Dedifferentiated amniotic fluid mesenchymal stem cell (primary cell): Measurements from ENCODE around the gene GJD3.
"Not testable (repeated sequence)": the region's sequence is repeated elsewhere in the genome, so short reads cannot be mapped to it uniquely, and the experiment has no call there.

Experiments
- DNase-seq: peaks from one replicate; pipeline ENCODE4 v3.0.0-alpha.2; 2016; ENCODE audit errors: extremely low spot score

Gene GJD3

DNA sequence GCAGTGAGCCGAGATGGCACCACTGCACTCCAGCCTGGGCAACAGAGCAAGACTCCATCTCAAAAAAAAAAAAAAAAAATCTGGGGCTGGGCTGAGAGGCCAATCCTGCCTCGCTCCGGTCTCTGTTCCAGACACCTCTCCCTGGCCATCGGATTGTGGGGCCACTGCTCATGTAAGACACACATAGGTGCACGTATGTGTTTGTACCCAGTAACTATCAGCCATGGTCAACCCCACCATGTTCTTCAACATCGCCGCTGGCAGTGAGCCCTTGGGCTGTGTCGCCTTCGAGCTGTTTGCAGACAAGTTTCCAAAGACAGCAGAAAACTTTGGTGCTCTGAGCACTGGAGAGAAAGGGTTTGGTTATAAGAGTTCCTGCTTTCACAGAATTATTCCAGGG is 3.2 kb upstream of the GJD3 start:
- not testable (repeated sequence) for DNase-seq

DNA sequence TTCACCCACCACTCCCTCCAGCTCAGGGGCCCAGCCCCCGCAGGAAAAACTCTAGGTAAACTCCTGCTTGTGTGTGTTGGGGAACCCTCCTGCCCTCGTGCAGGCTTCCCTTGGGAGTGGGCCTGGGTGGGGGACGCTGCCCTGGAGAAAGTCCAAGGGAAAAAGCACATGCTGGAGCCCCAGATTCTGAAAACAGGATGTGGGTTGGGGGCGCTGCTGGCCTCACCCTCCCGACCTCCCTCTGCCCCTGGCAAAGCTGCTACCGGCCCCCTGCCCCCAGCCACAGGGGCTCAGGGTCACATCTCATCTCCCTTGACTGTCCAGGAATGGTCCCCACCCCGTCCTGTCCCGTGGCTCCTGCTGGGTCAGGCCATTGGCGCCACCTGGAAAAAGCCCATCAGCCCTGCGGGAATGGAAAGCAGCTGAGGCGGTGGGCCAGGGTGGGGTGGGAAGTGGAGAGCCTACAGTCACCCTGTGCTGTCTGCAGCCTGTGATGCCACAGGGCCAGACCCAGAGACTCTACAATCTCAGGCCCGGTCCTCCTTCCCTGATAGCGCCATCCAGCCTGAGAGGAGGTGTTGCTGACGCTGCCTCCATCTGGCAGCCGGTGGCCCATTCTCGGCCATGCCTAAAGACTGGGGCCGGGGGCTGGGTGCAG is 2.5 kb upstream of the GJD3 start:
- DNase-seq = no peak

DNA sequence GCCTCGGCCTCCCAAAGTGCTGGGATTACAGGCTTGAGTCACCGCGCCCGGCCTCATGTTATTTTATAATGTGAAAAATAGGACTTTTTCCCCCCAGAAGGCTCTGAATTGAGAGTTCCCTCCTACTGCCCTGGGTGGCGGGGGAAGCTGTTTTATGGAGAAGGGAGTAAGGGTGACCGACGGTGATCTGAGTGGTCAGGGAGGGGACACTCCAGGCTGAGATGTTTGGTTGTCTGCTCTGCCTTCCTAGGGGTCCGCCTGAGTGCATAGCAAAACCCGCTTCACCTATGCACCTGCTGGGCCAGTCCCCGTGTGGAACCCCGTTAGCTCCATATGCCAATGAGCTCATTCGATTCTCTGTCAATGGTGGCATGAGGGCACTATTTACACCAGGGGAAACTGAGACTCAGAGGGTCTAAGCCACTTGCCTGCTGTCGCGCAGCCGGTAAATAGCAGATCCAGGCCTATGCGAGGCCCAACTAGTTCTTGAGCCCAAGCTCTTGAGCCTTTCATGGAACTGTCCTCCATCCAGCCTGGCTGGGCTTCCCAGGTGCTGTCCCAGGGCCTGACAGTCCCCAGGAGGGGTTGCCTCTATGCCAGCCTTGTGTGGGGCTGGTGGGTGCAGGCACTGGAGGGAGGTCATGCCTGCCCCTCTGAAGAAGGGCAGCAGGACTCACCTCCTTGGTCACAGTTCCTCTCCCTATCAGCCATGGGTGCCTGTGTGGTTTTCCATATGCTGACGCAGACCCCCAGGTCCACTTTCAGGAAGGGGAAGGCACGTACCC is 1.7 kb upstream of the GJD3 start:
- no peak for DNase-seq

DNA sequence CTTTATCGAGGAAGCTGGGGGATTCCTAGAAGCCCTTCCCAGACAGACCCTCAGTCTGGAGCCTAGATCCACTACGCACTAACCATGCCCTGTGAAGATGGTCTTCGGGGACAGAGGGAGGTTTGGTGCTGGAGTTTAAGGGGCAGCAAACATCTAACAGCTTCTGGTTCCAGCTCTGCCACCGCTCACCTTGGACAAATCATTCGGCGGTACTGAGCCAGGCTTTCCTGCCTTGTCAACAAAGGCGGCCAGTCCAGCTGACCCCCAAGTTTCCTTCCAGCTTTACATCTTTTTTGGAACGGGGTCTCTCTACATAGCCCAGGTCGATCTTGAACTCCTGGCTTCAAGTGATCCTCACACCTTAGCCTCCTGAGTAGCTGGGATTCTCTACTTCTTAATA is 369 bp upstream of the GJD3 start:
- no peak for DNase-seq

DNA sequence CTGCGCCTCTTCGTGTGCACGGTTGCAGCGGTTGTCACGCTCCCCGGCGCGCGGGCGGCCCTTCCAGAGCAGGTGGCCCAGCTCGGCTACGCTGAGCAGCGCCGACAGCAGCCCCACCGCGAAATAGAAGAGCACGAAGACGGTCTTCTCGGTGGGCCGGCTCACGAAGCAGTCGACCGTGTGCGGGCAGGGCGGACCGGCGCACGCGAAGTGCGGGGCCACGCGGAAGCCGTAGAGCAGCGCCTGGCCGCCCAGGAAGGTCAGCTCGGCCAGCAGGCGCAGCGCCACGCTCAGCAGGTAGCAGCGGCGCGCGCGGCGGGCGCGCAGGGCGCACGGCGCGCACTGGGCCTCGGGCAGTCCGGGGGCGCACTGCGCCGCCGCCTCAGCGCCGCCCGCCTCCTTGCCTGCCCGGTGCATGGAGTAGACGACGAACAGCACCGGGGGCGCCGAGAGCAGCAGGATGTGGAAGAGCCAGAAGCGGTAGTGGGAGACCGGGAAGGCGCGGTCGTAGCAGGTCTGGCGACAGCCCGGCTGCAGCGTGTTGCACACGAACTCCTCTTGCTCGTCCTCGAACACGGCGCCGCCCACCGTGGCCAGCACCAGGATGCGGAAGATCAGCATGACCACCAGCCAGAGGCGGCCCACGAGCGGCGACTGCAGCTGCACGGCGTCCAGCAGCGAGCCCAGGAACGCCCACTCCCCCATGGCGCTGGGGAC is 1.3 kb downstream of the GJD3 start:
- DNase-seq = no peak

DNA sequence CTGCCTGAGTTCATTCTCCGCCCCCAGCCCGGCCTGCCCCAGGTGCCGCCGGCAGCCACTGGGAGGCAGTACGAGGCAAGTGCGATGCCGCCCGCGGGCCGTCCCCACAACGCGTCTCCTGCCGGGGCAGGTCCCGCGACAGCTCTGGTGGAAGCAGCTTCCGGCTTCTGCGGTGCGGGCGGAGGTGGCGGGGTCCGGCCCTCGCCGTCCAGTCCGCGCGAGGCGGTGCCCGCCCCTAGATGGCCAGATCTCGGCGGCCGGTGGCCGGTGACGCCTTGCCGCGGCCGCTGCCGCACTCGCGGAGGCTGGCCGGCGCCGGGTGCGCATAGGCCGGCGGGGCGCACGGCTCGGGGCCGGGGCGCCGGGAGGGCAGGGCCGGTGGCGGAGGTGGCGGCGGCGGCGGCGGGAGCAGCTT is 1.8 kb downstream of the GJD3 start:
- DNase-seq = peak; percentile 64

DNA sequence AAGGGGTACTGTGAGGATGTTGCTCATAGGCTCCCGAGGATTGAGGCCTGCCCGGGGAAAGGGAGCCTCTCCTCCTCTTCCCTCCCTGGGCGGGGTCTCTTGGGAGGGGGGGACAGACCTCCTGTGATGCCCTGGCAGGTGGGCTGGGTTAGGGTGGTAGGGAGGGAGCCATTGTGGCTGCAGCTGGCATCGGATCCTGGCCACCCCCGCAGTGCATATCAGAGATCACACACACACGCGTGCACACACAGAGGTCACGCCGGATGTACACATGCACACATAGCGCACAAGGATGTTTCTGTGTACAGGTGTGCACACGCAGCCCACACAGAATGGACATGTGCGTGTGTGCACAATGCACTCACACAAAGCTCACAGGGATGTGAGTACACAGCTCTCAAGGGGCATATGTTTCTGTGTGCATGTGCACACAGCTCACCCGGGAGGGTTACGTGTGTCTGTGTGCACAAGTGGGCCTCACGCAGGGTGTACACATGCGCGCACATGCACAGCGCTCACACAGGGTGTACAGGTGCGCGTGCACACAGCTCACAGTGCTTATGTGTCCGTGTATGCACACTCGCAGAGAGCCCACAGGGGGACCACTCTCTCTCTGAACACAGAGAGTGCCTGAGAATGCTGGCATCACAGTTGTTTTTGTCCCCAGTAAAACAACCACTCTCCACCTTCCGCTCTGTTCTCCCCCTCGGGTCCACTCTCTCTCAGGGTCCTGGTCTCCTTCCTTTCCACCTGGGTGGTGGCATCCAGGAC is 2.4 kb downstream of the GJD3 start:
- DNase-seq = no peak

DNA sequence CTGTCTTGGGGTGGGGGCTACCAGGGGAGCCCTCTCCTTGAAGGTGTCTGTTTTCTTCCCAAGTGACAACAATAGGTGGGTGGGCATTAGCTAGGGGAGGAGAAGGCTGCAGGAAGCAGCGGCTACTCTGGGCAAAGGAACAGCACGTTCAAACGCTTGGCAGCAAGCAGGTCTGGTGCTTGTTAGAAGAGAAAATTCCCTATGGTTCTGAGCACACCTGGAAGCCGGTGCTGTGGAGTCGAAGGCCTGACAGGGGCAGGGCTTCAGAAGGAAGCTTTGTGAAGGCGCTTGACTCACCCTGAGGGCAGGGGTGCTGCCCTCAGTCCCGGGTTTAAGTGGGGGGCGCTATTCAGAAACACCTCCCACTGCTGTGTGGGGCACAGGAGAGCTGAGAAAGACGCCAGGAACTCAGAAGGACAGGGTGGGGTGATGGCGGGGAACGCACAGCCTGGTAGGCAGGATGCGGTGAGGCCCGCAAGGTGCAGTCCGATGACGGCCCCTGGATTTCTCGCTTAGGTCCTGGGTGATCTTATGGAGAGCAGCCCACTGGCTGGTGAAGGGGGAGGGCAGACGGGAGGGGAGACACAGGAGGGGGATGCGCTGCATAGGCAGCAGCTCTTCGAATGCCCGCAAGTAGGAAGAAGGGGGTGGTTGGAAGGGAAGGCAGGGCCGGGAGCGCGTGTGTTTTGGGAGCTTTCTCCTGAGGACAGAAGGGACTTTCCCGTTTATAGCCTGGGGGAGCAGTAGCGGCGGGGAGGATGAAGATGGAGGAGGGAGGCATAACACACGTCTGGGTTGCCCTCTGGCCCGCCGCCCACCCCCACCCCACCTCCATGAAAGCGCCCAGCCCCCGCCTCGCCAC is 3.2 kb downstream of the GJD3 start:
- no peak for DNase-seq

DNA sequence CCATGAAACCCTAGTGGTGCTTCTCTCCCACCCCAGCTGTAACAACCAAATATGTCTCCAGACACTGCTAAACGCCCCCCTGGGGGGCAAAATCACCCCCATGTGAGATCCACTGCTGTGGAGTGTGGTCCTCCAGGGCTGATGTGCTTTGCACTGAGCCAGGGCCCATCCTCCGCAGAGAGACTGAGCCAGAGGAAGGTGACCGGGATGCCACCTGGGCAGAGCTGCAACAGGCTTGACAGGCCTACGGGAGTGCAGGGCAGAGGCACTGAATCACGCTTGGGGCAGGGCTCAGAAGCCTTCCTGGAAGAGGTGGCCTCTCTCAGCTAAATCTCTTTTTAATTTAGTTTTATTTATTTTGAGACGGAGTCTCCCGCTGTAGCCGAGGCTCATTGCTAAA is 4.4 kb downstream of the GJD3 start:
- DNase-seq = no peak

DNA sequence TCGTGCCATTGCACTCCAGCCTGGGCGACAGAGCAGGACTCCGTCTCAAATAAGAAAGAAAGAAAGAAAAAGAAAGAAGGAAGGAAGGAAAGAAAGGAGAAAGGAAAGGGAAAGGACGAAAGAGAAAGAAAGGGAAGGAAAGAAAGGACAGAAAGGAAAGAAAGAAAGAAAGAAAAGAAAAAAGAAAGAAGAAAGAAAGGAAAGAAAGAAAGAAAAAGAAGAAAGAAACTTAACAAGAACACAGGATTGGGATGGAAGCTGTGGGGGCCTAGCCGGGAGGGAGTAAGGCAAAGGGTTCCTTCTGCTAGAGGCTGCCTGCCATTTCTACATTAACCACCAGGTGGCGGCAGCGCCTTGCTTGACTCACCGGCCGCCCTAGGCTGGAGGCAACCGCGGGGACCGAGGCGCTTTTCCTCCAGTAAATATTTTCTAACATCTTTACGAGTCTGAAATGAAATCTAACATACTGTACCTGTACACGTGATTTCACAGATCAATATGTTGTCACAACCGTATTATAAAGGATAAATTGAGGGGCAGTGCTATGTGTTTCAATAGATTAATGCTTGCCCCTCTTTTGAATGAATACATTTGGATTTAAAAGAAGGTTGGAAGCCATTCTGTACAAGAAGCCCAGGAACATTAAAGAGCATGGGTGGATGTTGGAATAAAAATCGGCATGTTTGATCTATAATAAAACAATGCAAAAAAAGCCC is 6.1 kb downstream of the GJD3 start:
- DNase-seq = peak; percentile 84

DNA sequence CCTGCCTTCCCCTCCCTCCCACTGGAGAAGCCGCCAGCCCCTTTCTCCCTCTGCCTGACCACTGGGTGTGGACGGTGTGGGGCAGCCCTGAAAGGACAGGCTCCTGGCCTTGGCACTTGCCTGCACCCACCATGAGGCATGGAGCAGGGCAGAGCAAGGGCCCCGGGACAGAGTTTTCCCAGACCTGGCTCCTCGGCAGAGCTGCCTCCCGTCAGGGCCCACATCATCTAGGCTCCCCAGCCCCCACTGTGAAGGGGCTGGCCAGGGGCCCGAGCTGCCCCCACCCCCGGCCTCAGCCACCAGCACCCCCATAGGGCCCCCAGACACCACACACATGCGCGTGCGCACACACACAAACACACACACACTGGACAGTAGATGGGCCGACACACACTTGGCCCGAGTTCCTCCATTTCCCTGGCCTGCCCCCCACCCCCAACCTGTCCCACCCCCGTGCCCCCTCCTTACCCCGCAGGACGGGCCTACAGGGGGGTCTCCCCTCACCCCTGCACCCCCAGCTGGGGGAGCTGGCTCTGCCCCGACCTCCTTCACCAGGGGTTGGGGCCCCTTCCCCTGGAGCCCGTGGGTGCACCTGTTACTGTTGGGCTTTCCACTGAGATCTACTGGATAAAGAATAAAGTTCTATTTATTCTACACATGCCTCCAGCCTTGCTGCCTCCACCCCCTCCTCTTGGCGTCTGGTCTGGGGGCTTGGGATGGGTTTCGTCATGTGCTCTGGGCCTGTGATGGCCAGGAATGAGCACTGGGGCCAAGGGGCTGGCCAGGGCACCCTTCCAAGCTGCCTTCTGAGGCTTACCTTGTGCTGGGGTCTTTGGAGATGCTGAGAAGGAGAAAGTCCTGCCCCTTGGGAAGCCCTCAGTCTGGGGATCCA is 7.3 kb downstream of the GJD3 start:
- DNase-seq = no peak

DNA sequence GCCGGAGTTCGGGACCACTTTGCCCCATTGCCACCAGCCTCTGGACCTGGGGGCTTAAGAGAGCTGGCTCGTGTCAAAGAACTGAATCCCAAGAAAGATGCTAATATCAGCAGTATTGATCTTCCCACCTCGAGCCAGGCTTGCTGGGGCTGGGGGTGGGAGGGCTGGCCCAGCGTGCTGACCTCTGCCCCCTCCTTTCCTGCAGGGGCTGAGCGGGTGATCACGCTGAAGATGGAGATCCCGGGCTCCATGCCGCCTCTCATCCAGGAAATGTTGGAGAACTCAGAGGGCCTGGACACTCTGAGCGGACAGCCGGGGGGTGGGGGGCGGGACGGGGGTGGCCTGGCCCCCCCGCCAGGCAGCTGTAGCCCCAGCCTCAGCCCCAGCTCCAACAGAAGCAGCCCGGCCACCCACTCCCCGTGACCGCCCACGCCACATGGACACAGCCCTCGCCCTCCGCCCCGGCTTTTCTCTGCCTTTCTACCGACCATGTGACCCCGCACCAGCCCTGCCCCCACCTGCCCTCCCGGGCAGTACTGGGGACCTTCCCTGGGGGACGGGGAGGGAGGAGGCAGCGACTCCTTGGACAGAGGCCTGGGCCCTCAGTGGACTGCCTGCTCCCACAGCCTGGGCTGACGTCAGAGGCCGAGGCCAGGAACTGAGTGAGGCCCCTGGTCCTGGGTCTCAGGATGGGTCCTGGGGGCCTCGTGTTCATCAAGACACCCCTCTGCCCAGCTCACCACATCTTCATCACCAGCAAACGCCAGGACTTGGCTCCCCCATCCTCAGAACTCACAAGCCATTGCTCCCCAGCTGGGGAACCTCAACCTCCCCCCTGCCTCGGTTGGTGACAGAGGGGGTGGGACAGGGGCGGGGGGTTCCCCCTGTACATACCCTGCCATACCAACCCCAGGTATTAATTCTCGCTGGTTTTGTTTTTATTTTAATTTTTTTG is 8.5 kb downstream of the GJD3 start:
- DNase-seq = no peak

DNA sequence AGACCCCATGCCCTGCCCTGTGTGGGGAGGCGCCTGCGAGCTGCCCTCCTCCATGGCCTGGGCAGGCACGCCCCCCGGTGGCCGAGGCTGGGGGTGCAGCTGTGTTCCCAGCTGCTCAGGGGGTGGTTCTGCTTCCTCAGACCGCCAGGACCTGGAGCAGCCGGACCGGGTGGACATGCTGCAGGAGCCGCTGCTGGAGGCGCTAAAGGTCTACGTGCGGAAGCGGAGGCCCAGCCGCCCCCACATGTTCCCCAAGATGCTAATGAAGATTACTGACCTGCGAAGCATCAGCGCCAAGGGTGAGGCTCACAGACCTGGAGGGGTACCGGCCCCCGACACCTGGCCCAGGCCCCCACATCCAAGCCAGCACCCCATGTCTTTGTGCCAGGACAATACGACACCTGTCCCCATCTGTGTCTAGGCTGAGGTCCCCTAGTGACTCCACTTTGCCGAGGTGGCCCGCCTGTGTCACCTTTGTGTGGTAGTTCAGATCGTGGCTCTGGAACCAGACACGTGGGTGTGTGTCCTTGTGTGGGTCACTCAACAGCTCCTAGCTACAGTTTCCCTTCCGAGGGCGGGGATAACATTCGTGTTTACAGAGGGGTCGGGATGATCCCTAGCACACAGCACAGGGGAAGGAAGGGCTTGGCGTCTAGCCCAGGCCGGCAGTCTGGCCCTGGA is 9.3 kb downstream of the GJD3 start:
- DNase-seq = no peak

DNA sequence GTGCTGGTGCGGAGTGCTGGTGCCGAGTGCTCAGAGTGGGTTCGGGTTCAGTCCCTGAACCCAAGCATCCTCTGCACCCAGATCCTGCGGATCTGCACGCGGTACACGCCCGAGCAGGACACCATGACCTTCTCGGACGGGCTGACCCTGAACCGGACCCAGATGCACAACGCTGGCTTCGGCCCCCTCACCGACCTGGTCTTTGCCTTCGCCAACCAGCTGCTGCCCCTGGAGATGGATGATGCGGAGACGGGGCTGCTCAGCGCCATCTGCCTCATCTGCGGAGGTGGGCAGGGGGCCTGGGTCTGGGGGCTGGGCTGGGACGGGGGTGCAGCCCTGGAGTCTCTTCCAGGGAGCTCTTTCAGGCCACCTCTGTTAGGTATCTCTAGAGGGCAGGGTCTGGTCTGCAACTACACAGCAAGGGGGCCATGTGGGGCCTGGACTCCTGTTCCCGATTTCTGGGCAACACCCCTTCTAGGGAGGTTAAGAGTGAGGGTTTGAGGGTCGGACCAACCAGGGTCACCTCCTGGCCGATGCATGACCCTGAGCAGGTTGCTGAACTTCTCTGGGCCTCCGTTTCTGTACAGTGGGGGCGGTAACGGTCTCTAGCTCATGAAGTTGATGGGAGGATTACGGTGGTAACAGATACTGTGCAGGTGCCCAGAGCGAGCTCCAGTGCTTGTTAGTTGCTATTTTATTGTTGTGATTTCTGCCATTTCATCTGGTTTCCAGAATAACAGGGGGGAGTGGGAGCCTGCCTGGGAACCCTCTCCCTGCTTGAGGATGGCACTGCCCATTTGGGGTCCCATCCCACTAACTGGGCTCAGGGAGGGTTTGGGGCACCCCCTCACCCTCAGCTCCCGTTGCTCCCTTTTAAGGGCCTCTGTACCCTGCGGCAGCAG is 10.1 kb downstream of the GJD3 start:
- no peak for DNase-seq

DNA sequence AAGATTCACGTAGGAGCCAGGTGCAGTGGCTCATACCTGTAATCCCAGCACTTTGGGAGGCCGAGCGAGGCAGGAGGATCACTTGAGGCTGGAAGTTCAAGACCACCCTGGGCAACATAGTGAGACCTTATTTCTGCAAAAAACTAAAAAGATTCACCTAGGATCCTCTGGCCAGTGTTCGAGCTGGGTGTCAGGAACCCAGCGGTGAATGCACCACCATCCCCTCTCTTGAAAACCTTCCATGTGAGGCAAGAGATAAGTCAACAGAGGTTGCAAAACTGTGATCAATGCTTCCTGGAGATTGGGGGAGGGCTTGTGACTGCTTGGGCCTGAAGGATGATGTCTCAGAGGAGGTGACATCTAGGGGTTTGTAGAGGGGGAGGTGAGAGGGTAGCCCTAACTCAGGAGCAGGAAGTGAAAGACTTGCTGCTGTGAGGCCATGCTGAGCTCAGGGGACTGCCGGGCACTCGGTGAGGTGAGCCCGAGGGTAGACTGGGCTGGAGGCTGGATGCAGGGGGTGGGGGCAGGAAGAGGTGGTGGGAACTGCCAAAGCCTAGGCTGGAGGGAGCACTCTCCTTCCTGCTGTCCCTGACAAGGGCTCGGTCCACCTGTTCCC is 11.7 kb downstream of the GJD3 start:
- DNase-seq = no peak

DNA sequence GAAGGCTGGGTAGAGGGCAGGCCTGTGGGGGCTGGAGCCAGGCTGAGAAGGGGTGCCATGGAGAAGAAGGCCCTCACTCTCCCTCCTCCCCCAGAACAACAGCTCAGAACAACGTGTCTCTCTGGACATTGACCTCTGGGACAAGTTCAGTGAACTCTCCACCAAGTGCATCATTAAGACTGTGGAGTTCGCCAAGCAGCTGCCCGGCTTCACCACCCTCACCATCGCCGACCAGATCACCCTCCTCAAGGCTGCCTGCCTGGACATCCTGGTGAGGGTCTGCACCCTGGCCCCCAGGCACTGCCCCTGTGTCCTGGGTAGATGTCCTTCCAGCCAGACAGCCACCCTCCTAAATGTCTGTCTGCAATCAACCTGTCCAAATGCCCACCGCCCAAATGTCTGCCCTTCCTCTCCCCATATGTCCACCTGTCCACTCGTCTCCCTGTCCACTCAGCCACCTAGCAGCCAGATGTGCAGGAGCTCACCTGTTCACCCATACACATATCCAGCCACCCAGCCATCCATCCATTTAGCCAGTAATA is 12.2 kb downstream of the GJD3 start:
- no peak for DNase-seq
